ENCODE results near the gene IZUMO1. TPM values are rescaled to one million over a fixed set of nuclear protein-coding genes. Genes with fewer than 3 reads are reported as not detected.

IZUMO1 gene
- total and polyA plus RNA-seq, 2 of the 13 experiments (the other 11 are each of a cell fraction or from before 2014, with no cell fraction given), result 0.07 to 0.22 TPM

- TF ChIP-seq ZNF350 (CRISPR knock-in tag; IDR thresholded peaks at IDR 0.05; ENCODE audit: borderline replicate concordance, low read depth), result peak; percentile 54; the same call in 1 of the 2 replicates
- TF ChIP-seq, protein P1, sequence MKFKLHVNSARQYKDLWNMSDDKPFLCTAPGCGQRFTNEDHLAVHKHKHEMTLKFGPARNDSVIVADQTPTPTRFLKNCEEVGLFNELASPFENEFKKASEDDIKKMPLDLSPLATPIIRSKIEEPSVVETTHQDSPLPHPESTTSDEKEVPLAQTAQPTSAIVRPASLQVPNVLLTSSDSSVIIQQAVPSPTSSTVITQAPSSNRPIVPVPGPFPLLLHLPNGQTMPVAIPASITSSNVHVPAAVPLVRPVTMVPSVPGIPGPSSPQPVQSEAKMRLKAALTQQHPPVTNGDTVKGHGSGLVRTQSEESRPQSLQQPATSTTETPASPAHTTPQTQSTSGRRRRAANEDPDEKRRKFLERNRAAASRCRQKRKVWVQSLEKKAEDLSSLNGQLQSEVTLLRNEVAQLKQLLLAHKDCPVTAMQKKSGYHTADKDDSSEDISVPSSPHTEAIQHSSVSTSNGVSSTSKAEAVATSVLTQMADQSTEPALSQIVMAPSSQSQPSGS (CRISPR knock-in tag; IDR thresholded peaks at IDR 0.05), result 0 out of 2 replicates have a peak, but pooled peaks have one; percentile 21
- TF ChIP-seq HDAC2 (CRISPR knock-in tag; IDR thresholded peaks at IDR 0.05), result peak; percentile 60; the same call in 1 of the 2 replicates
- no peak for TF ChIP-seq SNRNP70 (IDR thresholded peaks at IDR 0.05; ENCODE audit: low read depth, low read length)
- peak; percentile 37; the same call in 1 of the 2 replicates for TF ChIP-seq KLF9 (CRISPR knock-in tag; IDR thresholded peaks at IDR 0.05; ENCODE audit: low read depth)
- no peak for TF ChIP-seq ZKSCAN8 (CRISPR knock-in tag; IDR thresholded peaks at IDR 0.05; ENCODE audit: borderline replicate concordance)
- TF ChIP-seq HOXA5 (CRISPR knock-in tag; IDR thresholded peaks at IDR 0.05), result no peak
- TF ChIP-seq ZKSCAN5 (CRISPR knock-in tag; IDR thresholded peaks at IDR 0.05), result no peak
- no peak for TF ChIP-seq ZNF414 (CRISPR knock-in tag; IDR thresholded peaks at IDR 0.05)
- TF ChIP-seq, protein P2, sequence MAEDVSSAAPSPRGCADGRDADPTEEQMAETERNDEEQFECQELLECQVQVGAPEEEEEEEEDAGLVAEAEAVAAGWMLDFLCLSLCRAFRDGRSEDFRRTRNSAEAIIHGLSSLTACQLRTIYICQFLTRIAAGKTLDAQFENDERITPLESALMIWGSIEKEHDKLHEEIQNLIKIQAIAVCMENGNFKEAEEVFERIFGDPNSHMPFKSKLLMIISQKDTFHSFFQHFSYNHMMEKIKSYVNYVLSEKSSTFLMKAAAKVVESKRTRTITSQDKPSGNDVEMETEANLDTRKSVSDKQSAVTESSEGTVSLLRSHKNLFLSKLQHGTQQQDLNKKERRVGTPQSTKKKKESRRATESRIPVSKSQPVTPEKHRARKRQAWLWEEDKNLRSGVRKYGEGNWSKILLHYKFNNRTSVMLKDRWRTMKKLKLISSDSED (CRISPR knock-in tag; IDR thresholded peaks at IDR 0.05), result no peak
- TF ChIP-seq SMAD3 (CRISPR knock-in tag; IDR thresholded peaks at IDR 0.05), result 0 out of 2 replicates have a peak, but pooled peaks have one; percentile 37
- no peak for TF ChIP-seq TBX2 (CRISPR knock-in tag; IDR thresholded peaks at IDR 0.05; ENCODE audit: borderline replicate concordance)
- no peak for TF ChIP-seq SP1 (IDR thresholded peaks at IDR 0.05)
- TF ChIP-seq SP1 (CRISPR knock-in tag; IDR thresholded peaks at IDR 0.05), result peak; percentile 50; the same call in 1 of the 2 replicates
- TF ChIP-seq MAFK (conservative IDR thresholded peaks at IDR 0.05 in 1 of 2, IDR thresholded peaks at IDR 0.05 in 1 of 2; ENCODE audit: low read length in 2 of 2), result no peak
- TF ChIP-seq, protein P3, sequence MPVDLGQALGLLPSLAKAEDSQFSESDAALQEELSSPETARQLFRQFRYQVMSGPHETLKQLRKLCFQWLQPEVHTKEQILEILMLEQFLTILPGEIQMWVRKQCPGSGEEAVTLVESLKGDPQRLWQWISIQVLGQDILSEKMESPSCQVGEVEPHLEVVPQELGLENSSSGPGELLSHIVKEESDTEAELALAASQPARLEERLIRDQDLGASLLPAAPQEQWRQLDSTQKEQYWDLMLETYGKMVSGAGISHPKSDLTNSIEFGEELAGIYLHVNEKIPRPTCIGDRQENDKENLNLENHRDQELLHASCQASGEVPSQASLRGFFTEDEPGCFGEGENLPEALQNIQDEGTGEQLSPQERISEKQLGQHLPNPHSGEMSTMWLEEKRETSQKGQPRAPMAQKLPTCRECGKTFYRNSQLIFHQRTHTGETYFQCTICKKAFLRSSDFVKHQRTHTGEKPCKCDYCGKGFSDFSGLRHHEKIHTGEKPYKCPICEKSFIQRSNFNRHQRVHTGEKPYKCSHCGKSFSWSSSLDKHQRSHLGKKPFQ (CRISPR knock-in tag; IDR thresholded peaks at IDR 0.05; ENCODE audit: insufficient replicate concordance), result no peak
- TF ChIP-seq U2AF1 (optimal IDR thresholded peaks at IDR 0.05; ENCODE audit: low read depth, low read length), result no peak
- 0 out of 2 replicates have a peak, but pooled peaks have one; percentile 30 for TF ChIP-seq SNAPC4 (CRISPR knock-in tag; IDR thresholded peaks at IDR 0.05)
- no peak for TF ChIP-seq ZNF282 (IDR thresholded peaks at IDR 0.05; ENCODE audit: partially characterized antibody)
Observed at GRCh38 chr19:48720613-48721296, 26.0 kb downstream of the IZUMO1 start (continued).

All from HepG2 (cell line).